Trophoblast cell (in vitro differentiated cells and primary cell): ENCODE measurements around the gene ZDHHC22.

Experiments
- DNase-seq, 2 donors: peaks; one replicate each; pipeline ENCODE4 v3.0.0-alpha.2; 2016
- H2AFZ ChIP-seq: 2 replicates; pipeline ENCODE4 v1.6.1; 2013; ENCODE audit warnings: low read length, moderate library complexity, mild to moderate bottlenecking; ENCODE audit not compliant: insufficient read depth, poor library complexity
- H2AK5ac ChIP-seq: 2 replicates; pipeline ENCODE4 v1.6.1; 2013; ENCODE audit warnings: mild to moderate bottlenecking, low read length
- H2BK120ac ChIP-seq: 2 replicates; pipeline ENCODE4 v1.6.1; 2013; ENCODE audit warnings: low read length, mild to moderate bottlenecking, moderate library complexity; ENCODE audit not compliant: insufficient read depth, poor library complexity
- H2BK12ac ChIP-seq: 2 replicates; pipeline ENCODE4 v1.6.1; 2013; ENCODE audit warnings: mild to moderate bottlenecking, low read length, moderate library complexity
- H2BK5ac ChIP-seq: 2 replicates; pipeline ENCODE4 v1.6.1; 2013; ENCODE audit warnings: low read length, low read depth, moderate library complexity, mild to moderate bottlenecking; ENCODE audit not compliant: poor library complexity
- H3K14ac ChIP-seq: 2 replicates; pipeline ENCODE4 v1.6.1; 2013; ENCODE audit warnings: mild to moderate bottlenecking, low read length
- H3K18ac ChIP-seq: 2 replicates; pipeline ENCODE4 v1.6.1; 2013; ENCODE audit warnings: mild to moderate bottlenecking, low read length
- H3K23ac ChIP-seq: 2 replicates; pipeline ENCODE4 v1.6.1; 2013; ENCODE audit warnings: low read length
- H3K27ac ChIP-seq: 2 replicates; pipeline ENCODE4 v1.5.1; 2013; ENCODE audit warnings: low read depth, mild to moderate bottlenecking, inconsistent platforms, low read length, moderate library complexity
- H3K27me3 ChIP-seq: 2 replicates; pipeline ENCODE4 v1.6.1; 2013; ENCODE audit warnings: inconsistent platforms, mild to moderate bottlenecking, low read length, moderate library complexity; ENCODE audit not compliant: insufficient read depth
- H3K36me3 ChIP-seq, 2 experiments: 1 replicate in 1 of 2; 2 replicates in 1 of 2; pipeline ENCODE4 v1.6.1; 2013; ENCODE audit warnings: low read length in 2 of 2, mild to moderate bottlenecking in 2 of 2, moderate library complexity in 1 of 2; ENCODE audit not compliant: insufficient read depth in 2 of 2, control insufficient read depth in 1 of 2
- H3K4ac ChIP-seq: 2 replicates; pipeline ENCODE4 v1.6.1; 2013; ENCODE audit warnings: low read depth, mild to moderate bottlenecking, low read length, moderate library complexity
- H3K4me1 ChIP-seq, 2 experiments: 1 replicate in 1 of 2; 2 replicates in 1 of 2; pipeline ENCODE4 v1.6.1; 2013; ENCODE audit warnings: low read length in 2 of 2, mild to moderate bottlenecking in 2 of 2, moderate library complexity in 1 of 2; ENCODE audit not compliant: insufficient read depth in 2 of 2, control insufficient read depth in 1 of 2
- H3K4me2 ChIP-seq: 2 replicates; pipeline ENCODE4 v1.6.1; 2013; ENCODE audit warnings: inconsistent platforms, mild to moderate bottlenecking, low read length, moderate library complexity
- H3K4me3 ChIP-seq: 2 replicates; pipeline ENCODE4 v1.5.1; 2013; ENCODE audit warnings: mild to moderate bottlenecking, low read depth, low read length, inconsistent platforms
- H3K79me1 ChIP-seq: one replicate; pipeline ENCODE4 v1.6.1; 2013; ENCODE audit warnings: low read length
- H3K79me2 ChIP-seq: 2 replicates; pipeline ENCODE4 v1.6.1; 2013; ENCODE audit warnings: low read length, mild to moderate bottlenecking; ENCODE audit not compliant: control insufficient read depth, insufficient read depth, poor library complexity
- H3K9ac ChIP-seq: 2 replicates; pipeline ENCODE4 v1.6.1; 2013; ENCODE audit warnings: mild to moderate bottlenecking, low read length
- H3K9me3 ChIP-seq: 2 replicates; pipeline ENCODE4 v1.6.1; 2013; ENCODE audit warnings: low read depth, mild to moderate bottlenecking, control low read depth, inconsistent platforms, low read length; ENCODE audit not compliant: insufficient read depth
- H4K12ac ChIP-seq: 2 replicates; pipeline ENCODE4 v1.6.1; 2013; ENCODE audit warnings: low read depth, mild to moderate bottlenecking, low read length, moderate library complexity
- H4K8ac ChIP-seq: 2 replicates; pipeline ENCODE4 v1.6.1; 2013; ENCODE audit warnings: low read depth, mild to moderate bottlenecking, low read length, moderate library complexity
- H4K91ac ChIP-seq: one replicate; pipeline ENCODE4 v1.6.1; 2013; ENCODE audit warnings: low read depth, mild to moderate bottlenecking, low read length, moderate library complexity
- WGBS: extraction: QIAGEN DNeasy Blood & Tissue Kit; methylation state at CpG from one replicate; pipeline ENCODE4 v1.1.7; 2013; ENCODE audit warnings: missing lambda C conversion rate; ENCODE audit not compliant: insufficient read length, insufficient coverage; ENCODE audit errors: extremely low coverage; 5-methylcytosine and 5-hydroxymethylcytosine counted together

ZDHHC22 gene

DNA sequence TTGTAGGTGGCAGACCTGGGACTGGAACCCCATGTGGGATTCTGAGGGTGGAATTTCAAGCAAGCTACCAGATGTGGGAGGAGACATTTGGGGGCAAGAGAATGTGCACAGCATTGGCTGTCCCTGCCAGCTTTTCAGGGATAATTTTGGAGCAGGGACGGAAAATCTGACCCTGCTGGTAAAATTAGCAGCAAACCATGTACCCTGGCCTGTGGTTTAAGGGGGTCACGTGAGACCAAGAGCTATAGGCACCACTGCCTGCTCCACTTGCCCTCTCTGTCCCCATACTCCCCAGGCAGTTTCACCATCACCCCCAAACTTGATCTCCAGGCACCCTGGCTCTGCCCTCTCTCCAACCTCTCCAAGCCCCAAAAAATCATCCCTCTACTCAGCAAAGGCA is 13.5 kb upstream of the ZDHHC22 start:
- Histone ChIP-seq H3K4ac (no peak overlapping the region), H3K4me1 (no peaks in the 10 kb centered on the region), H3K4me2 (no peak overlapping the region), H3K79me2 (no peaks in the 10 kb centered on the region), H3K4me3 (no peak overlapping the region), H3K9ac (no peak overlapping the region), H3K9me3 (peaks cover 1% of the 10 kb centered on the region), H3K23ac (no peak overlapping the region), H2BK120ac (no peak overlapping the region), H4K12ac (no peak overlapping the region), H3K27ac (no peak overlapping the region), H2AFZ (no peak overlapping the region), H3K18ac (no peak overlapping the region), H3K79me1 (no peaks in the 10 kb centered on the region), H2BK12ac (no peak overlapping the region), H2AK5ac (no peak overlapping the region), H3K27me3 (no peaks in the 10 kb centered on the region), H2BK5ac (no peak overlapping the region), H4K8ac (no peak overlapping the region), H3K36me3 (no peaks in the 10 kb centered on the region), H3K14ac (no peak overlapping the region), H4K91ac (no peak overlapping the region)
- DNase-seq: no peak
- no CpG with 5 or more reads among the region's 2 CpGs for WGBS

- Histone ChIP-seq H3K9me3 (peaks cover 1% of the 10 kb centered on the region), H3K36me3 (no peaks in the 10 kb centered on the region), H3K4me2 (no peak overlapping the region), H3K79me2 (no peaks in the 10 kb centered on the region), H4K91ac (no peak overlapping the region), H3K18ac (no peak overlapping the region), H3K9ac (no peak overlapping the region), H2BK120ac (no peak overlapping the region), H3K27me3 (no peaks in the 10 kb centered on the region), H2BK5ac (no peak overlapping the region), H3K23ac (no peak overlapping the region), H4K8ac (no peak overlapping the region), H4K12ac (no peak overlapping the region), H2BK12ac (no peak overlapping the region), H3K4ac (no peak overlapping the region), H3K4me3 (no peak overlapping the region), H3K4me1 (no peaks in the 10 kb centered on the region), H3K14ac (no peak overlapping the region), H2AFZ (no peak overlapping the region), H2AK5ac (no peak overlapping the region), H3K27ac (no peak overlapping the region), H3K79me1 (no peaks in the 10 kb centered on the region)
- no CpG with 5 or more reads among the region's 7 CpGs for WGBS
- no peak for DNase-seq
These were observed 12.8 kb upstream of the ZDHHC22 start for GRCh38 chr14:77154421-77154820.

- no peak overlapping the region for H2BK12ac ChIP-seq
- H3K27ac ChIP-seq: no peak overlapping the region
- no peak overlapping the region for H2BK5ac ChIP-seq
- no peak for DNase-seq
- peaks cover 1% of the 10 kb centered on the region for H3K9me3 ChIP-seq
- no peak overlapping the region for H3K23ac ChIP-seq
- no peak overlapping the region for H2AK5ac ChIP-seq
- H2BK120ac ChIP-seq: no peak overlapping the region
- no peaks in the 10 kb centered on the region for H3K79me2 ChIP-seq
- no peak overlapping the region for H4K8ac ChIP-seq
- H3K14ac ChIP-seq: no peak overlapping the region
- H3K4me1 ChIP-seq: no peaks in the 10 kb centered on the region
- no peak overlapping the region for H3K18ac ChIP-seq
- H3K4me2 ChIP-seq: no peak overlapping the region
- no CpG with 5 or more reads among the region's 3 CpGs for WGBS
- H3K4ac ChIP-seq: no peak overlapping the region
- no peak overlapping the region for H3K9ac ChIP-seq
- no peak overlapping the region for H4K12ac ChIP-seq
- no peak overlapping the region for H2AFZ ChIP-seq
- no peak overlapping the region for H3K4me3 ChIP-seq
- H3K79me1 ChIP-seq: no peaks in the 10 kb centered on the region
- H3K36me3 ChIP-seq: no peaks in the 10 kb centered on the region
- no peak overlapping the region for H4K91ac ChIP-seq
- no peaks in the 10 kb centered on the region for H3K27me3 ChIP-seq
These were observed 12.2 kb upstream of the ZDHHC22 start for GRCh38 chr14:77153802-77154201.

DNA sequence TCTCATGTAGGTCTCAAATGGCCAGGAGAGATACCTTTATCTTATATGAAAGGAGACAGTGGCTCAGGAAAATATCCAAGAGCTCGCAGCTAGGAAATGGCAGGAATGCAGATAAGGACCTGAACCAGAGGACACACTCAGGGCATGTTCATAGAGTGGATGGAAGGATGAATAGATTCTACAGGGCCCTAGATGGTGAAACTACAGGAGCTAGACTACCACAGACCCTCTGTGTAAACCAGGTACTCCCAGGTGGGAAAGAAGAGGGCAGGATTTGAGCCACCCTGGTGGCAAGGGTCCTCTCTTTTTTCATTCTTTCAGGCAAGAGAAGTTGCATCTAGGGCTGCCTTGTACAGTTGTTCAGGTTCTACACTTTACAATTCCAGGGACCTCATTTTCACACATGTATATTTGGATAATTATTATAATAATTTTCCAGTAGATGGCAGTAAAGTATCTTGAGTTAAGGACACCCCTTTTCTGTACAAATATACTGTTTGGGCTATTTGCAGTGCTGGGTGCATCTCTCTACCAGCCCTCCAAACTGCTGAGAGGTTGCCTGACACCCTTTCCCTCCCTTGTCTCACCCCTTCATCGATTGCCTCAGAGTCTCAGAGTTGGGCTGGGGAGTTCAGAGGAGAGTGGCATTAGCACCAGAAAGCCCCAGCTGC is 10.5 kb upstream of the ZDHHC22 start:
- peak in 1 of 2 donors; percentile 49 for DNase-seq
- Histone ChIP-seq H4K8ac (no peak overlapping the region), H3K23ac (no peak overlapping the region)

More for the DNA sequence above, 10.5 kb upstream of the ZDHHC22 start:
- no peak overlapping the region for H2BK120ac ChIP-seq
- no peak overlapping the region for H3K4me2 ChIP-seq
- H3K4ac ChIP-seq: no peak overlapping the region
- H3K4me3 ChIP-seq: no peak overlapping the region
- H3K14ac ChIP-seq: no peak overlapping the region
- H3K27me3 ChIP-seq: no peaks in the 10 kb centered on the region
- no peaks in the 10 kb centered on the region for H3K79me2 ChIP-seq
- H2AK5ac ChIP-seq: no peak overlapping the region
- no peak overlapping the region for H3K18ac ChIP-seq
- H3K79me1 ChIP-seq: no peaks in the 10 kb centered on the region
- H3K4me1 ChIP-seq: no peaks in the 10 kb centered on the region
- H4K12ac ChIP-seq: no peak overlapping the region
- H3K9ac ChIP-seq: peak overlapping the region; percentile 27
- no peaks in the 10 kb centered on the region for H3K36me3 ChIP-seq
- no peak overlapping the region for H3K27ac ChIP-seq
- no CpG with 5 or more reads among the region's 2 CpGs for WGBS
- H2AFZ ChIP-seq: no peak overlapping the region
- no peak overlapping the region for H4K91ac ChIP-seq
- no peak overlapping the region for H2BK5ac ChIP-seq
- no peaks in the 10 kb centered on the region for H3K9me3 ChIP-seq
- H2BK12ac ChIP-seq: no peak overlapping the region
